ENCODE measurements around the gene PPP1R37.

Gene PPP1R37

DNA sequence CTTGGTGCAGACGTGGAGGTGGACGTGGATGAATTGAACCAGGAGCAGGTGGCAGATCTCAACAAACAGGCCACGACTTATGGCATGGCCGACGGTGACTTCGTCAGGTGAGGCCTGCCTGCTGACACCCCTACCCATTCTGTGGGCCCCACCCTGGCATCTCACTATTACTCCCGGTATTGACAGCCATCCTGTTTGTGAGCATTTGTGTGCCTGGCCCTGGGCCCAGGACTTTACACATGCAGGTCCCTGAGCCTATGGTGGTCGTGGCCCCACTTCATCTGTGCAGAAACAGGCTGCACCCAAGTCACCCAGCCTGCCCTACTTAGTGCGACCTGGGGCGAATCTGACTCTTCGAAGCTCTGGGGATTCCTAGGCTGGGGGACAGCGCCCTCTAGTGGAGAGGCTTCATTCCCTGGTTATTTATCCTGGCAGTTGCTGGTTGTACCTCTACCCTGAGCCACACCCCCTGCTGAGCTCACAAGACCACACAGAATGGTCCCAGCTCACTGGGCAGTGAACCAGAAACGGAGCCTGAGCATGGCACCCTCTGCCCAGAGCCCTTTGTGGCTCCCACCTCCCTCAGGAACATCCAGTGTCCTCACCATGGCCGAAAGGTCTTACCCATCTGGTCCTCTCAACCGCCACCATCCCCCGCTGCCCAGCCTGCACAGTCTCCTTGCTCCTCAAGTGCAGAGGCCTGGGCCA lies 33.6 kb upstream of the PPP1R37 start:
- H3K36me3 ChIP-seq (ENCODE audit: insufficient read depth, low read length): peaks cover 94% of the 10 kb centered on the region
- H3K9ac ChIP-seq (ENCODE audit: low read depth, low read length): no peak overlapping the region
- no peaks in the 10 kb centered on the region for H3K4me1 ChIP-seq (ENCODE audit: insufficient read depth, low read length)
- 78% methylated on average over 16 of the region's 16 CpGs for WGBS
- H3K4me3 ChIP-seq (ENCODE audit: low read length): no peak overlapping the region
- no peaks in the 10 kb centered on the region for H3K9me3 ChIP-seq (ENCODE audit: insufficient read depth, low read depth, low read length)
- no peaks in the 10 kb centered on the region for H3K27me3 ChIP-seq (ENCODE audit: insufficient read depth, low read length)
- no peak overlapping the region for H3K27ac ChIP-seq (ENCODE audit: low read depth, low read length)

DNA sequence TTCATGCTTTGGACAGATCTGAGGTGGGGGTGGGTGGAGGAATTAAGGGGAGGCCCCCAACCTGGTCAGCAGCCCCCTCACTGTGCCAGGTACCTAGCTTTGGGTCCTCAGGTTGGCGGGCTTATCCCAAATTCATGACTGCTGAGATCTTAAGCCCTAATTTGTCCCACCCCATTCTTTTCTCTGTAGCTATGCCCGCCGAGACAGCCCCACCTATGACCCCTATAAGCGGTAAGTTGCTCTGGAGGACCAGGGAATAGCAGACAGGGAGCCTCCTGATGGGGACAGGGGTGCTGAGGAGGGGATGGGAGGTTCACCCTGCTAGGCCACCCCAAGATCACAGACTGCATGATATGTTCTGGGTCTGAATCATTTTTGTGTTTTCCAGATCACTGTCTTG lies 31.0 kb upstream of the PPP1R37 start:
- Histone ChIP-seq H3K9ac (ENCODE audit: low read depth, low read length) (no peak overlapping the region), H3K27me3 (ENCODE audit: insufficient read depth, low read length) (no peaks in the 10 kb centered on the region), H3K9me3 (ENCODE audit: insufficient read depth, low read depth, low read length) (no peaks in the 10 kb centered on the region), H3K27ac (ENCODE audit: low read depth, low read length) (no peak overlapping the region), H3K4me3 (ENCODE audit: low read length) (no peak overlapping the region), H3K36me3 (ENCODE audit: insufficient read depth, low read length) (peaks cover 84% of the 10 kb centered on the region), H3K4me1 (ENCODE audit: insufficient read depth, low read length) (no peaks in the 10 kb centered on the region)
- WGBS: 97% methylated on average over 4 of the region's 4 CpGs

- Histone ChIP-seq H3K4me1 (ENCODE audit: insufficient read depth, low read length) (no peaks in the 10 kb centered on the region), H3K9me3 (ENCODE audit: insufficient read depth, low read depth, low read length) (no peaks in the 10 kb centered on the region), H3K9ac (ENCODE audit: low read depth, low read length) (no peak overlapping the region), H3K36me3 (ENCODE audit: insufficient read depth, low read length) (peaks cover 73% of the 10 kb centered on the region), H3K27me3 (ENCODE audit: insufficient read depth, low read length) (no peaks in the 10 kb centered on the region), H3K27ac (ENCODE audit: low read depth, low read length) (no peak overlapping the region), H3K4me3 (ENCODE audit: low read length) (no peak overlapping the region)
- 96% methylated on average over 85 of the region's 85 CpGs for WGBS
Measured at GRCh38 chr19:45063851-45064801, 28.9 kb upstream of the PPP1R37 start.

- Histone ChIP-seq H3K36me3 (ENCODE audit: insufficient read depth, low read length) (peaks cover 72% of the 10 kb centered on the region), H3K27ac (ENCODE audit: low read depth, low read length) (no peak overlapping the region), H3K9ac (ENCODE audit: low read depth, low read length) (no peak overlapping the region), H3K27me3 (ENCODE audit: insufficient read depth, low read length) (no peaks in the 10 kb centered on the region), H3K9me3 (ENCODE audit: insufficient read depth, low read depth, low read length) (no peaks in the 10 kb centered on the region), H3K4me1 (ENCODE audit: insufficient read depth, low read length) (no peaks in the 10 kb centered on the region), H3K4me3 (ENCODE audit: low read length) (no peak overlapping the region)
- WGBS: 92% methylated on average over 38 of the region's 38 CpGs
Measured at GRCh38 chr19:45066921-45067661, 25.9 kb upstream of the PPP1R37 start.

- 94% methylated on average over 7 of the region's 10 CpGs for WGBS
- no peaks in the 10 kb centered on the region for H3K4me1 ChIP-seq (ENCODE audit: insufficient read depth, low read length)
- H3K9me3 ChIP-seq (ENCODE audit: insufficient read depth, low read depth, low read length): no peaks in the 10 kb centered on the region
- H3K36me3 ChIP-seq (ENCODE audit: insufficient read depth, low read length): peaks cover 69% of the 10 kb centered on the region
- H3K27ac ChIP-seq (ENCODE audit: low read depth, low read length): no peak overlapping the region
- H3K27me3 ChIP-seq (ENCODE audit: insufficient read depth, low read length): no peaks in the 10 kb centered on the region
- H3K4me3 ChIP-seq (ENCODE audit: low read length): no peak overlapping the region
- no peak overlapping the region for H3K9ac ChIP-seq (ENCODE audit: low read depth, low read length)
Measured at GRCh38 chr19:45068041-45068440, 24.9 kb upstream of the PPP1R37 start.

GRCh38 chr19:45069056-45069455 lies 23.9 kb upstream of the PPP1R37 start:
- no peak overlapping the region for H3K4me3 ChIP-seq (ENCODE audit: low read length)
- H3K27me3 ChIP-seq (ENCODE audit: insufficient read depth, low read length): no peaks in the 10 kb centered on the region
- peaks cover 59% of the 10 kb centered on the region for H3K36me3 ChIP-seq (ENCODE audit: insufficient read depth, low read length)
- 76% methylated on average over 13 of the region's 13 CpGs for WGBS
- no peak overlapping the region for H3K27ac ChIP-seq (ENCODE audit: low read depth, low read length)
- no peaks in the 10 kb centered on the region for H3K4me1 ChIP-seq (ENCODE audit: insufficient read depth, low read length)
- no peaks in the 10 kb centered on the region for H3K9me3 ChIP-seq (ENCODE audit: insufficient read depth, low read depth, low read length)
- H3K9ac ChIP-seq (ENCODE audit: low read depth, low read length): no peak overlapping the region

DNA sequence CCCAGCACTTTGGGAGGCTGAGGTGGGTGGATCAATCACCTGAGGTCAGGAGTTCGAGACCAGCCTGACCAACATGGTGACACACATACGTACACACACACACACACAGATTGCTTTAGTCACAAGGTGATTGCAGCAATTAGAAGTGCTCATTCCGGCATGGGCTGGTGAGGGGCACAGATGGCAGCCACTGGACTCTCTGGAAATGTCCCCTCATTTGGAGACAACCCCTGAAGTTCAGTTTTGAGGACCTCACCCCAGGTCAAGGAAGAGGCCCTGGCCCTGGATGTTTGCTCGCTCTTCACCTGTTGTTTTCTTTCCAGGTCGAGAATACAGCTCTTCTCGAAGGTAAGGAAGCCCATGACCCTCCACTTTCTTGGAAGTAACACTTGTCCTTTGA lies 22.8 kb upstream of the PPP1R37 start:
- Histone ChIP-seq H3K4me3 (ENCODE audit: low read length) (no peak overlapping the region), H3K27me3 (ENCODE audit: insufficient read depth, low read length) (no peaks in the 10 kb centered on the region), H3K9ac (ENCODE audit: low read depth, low read length) (no peak overlapping the region), H3K27ac (ENCODE audit: low read depth, low read length) (no peak overlapping the region), H3K4me1 (ENCODE audit: insufficient read depth, low read length) (peaks cover 9% of the 10 kb centered on the region), H3K36me3 (ENCODE audit: insufficient read depth, low read length) (peaks cover 53% of the 10 kb centered on the region), H3K9me3 (ENCODE audit: insufficient read depth, low read depth, low read length) (no peaks in the 10 kb centered on the region)
- WGBS: 96% methylated on average over 6 of the region's 6 CpGs

GRCh38 chr19:45070861-45071544 lies 22.0 kb upstream of the PPP1R37 start:
- peaks cover 45% of the 10 kb centered on the region for H3K36me3 ChIP-seq (ENCODE audit: insufficient read depth, low read length)
- no peak overlapping the region for H3K27ac ChIP-seq (ENCODE audit: low read depth, low read length)
- no peak overlapping the region for H3K9ac ChIP-seq (ENCODE audit: low read depth, low read length)
- H3K4me3 ChIP-seq (ENCODE audit: low read length): no peak overlapping the region
- no peaks in the 10 kb centered on the region for H3K27me3 ChIP-seq (ENCODE audit: insufficient read depth, low read length)
- H3K4me1 ChIP-seq (ENCODE audit: insufficient read depth, low read length): peaks cover 9% of the 10 kb centered on the region
- no peaks in the 10 kb centered on the region for H3K9me3 ChIP-seq (ENCODE audit: insufficient read depth, low read depth, low read length)
- WGBS: 93% methylated on average over 19 of the region's 19 CpGs

DNA sequence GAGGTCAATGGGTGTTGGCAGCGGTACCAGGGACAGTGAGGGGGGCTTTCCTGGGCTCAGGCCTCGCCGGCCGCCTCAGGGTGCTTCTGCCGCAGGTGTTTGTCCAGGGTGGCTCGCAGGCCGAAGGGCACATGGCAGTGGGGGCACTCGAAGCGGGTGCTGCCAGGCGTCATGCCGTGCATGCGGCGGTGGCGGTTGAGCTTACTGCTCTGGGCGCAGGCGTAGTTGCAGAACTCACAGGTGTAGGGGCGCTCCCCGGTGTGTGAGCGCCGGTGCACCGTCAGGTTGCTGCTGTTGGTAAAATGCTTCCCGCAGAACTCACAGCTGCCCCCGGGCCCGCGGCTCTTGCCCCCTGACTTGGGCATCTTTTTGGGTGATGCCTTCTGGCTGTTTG lies 21.4 kb upstream of the PPP1R37 start:
- Histone ChIP-seq H3K27me3 (ENCODE audit: insufficient read depth, low read length) (no peaks in the 10 kb centered on the region), H3K36me3 (ENCODE audit: insufficient read depth, low read length) (peaks cover 45% of the 10 kb centered on the region), H3K4me3 (ENCODE audit: low read length) (no peak overlapping the region), H3K4me1 (ENCODE audit: insufficient read depth, low read length) (peaks cover 10% of the 10 kb centered on the region), H3K27ac (ENCODE audit: low read depth, low read length) (no peak overlapping the region), H3K9me3 (ENCODE audit: insufficient read depth, low read depth, low read length) (no peaks in the 10 kb centered on the region), H3K9ac (ENCODE audit: low read depth, low read length) (no peak overlapping the region)
- WGBS: 96% methylated on average over 25 of the region's 25 CpGs

DNA sequence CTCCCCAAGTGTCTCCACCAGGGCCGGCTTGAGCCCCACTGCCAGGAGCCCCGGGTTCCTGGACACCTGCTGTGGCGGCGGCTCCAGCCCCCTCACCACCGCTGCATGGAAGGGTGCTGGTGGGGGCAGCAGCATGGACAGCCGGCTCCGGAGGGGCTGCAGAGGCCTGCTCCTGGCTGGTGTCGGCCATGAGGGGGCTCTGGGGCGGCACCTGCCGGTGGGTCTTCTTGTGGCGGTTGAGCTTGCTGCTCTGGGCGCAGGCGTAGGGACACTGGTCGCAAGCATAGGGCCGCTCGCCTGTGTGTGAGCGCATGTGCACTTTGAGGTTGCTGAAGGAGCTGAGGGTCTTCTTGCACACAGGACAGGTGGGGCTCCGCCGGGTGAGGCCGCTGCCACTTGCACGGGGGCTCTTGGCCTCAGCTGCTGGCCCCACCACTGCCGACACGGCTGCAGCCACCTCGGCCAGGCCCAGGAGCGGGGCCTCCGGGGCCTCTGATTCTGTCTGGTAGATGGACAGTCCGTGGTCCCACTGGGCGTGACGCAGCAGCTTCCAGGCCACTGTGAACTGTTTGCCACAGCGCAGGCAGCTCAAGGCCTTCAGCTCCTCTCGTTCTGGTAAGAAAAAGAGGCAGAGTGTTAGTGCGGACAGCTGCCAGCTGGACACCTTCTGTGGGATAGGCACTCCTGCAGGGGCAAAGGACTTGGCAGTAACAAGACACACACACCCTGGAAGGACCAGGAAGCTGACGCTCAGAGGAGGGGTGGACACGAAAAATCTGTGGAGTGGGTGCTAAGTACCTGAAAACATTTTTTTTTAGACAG lies 20.8 kb upstream of the PPP1R37 start:
- no peak overlapping the region for H3K9ac ChIP-seq (ENCODE audit: low read depth, low read length)
- H3K36me3 ChIP-seq (ENCODE audit: insufficient read depth, low read length): peaks cover 45% of the 10 kb centered on the region
- no peaks in the 10 kb centered on the region for H3K27me3 ChIP-seq (ENCODE audit: insufficient read depth, low read length)
- no peaks in the 10 kb centered on the region for H3K9me3 ChIP-seq (ENCODE audit: insufficient read depth, low read depth, low read length)
- no peak overlapping the region for H3K4me3 ChIP-seq (ENCODE audit: low read length)
- 95% methylated on average over 34 of the region's 34 CpGs for WGBS
- no peak overlapping the region for H3K27ac ChIP-seq (ENCODE audit: low read depth, low read length)
- H3K4me1 ChIP-seq (ENCODE audit: insufficient read depth, low read length): peaks cover 16% of the 10 kb centered on the region
